H1 (cell line): ENCODE data around the gene HOXB13. TPM values are rescaled to one million over a fixed set of nuclear protein-coding genes. Genes with fewer than 3 reads are reported as not detected.

ENCODE experiments used
- CTCF ChIA-PET: fragments of 300-600 bp; sonication (Branson Sonifier 250); formaldehyde crosslinking; loops from one replicate; lab custom pipeline; 2021; ENCODE audit not compliant: partially characterized antibody; lab: Charles Lee
- POLR2A ChIA-PET: fragments of 300-600 bp; sonication (Branson Sonifier 250); formaldehyde crosslinking; loops from one replicate; lab custom pipeline; 2021; ENCODE audit warnings: inconsistent platforms; ENCODE audit not compliant: partially characterized antibody; lab: Charles Lee
- DNase-seq, 2 experiments: peaks; one replicate each; pipeline versions ENCODE4 v3.0.0 to v3.0.0-alpha.2; 2010 to 2022; ENCODE audit warnings: low spot score in 2 of 2, low read depth in 1 of 2, mixed read lengths in 1 of 2
- FAIRE-seq: peaks from 2 replicates; lab custom pipeline; 2011; peaks lifted over from hg19 to GRCh38; lab: Jason Lieb, UNC
- H2AFZ ChIP-seq: 2 replicates; pipeline ENCODE4 v1.8.1; 2012; ENCODE audit warnings: low read length, inconsistent platforms
- H2AK5ac ChIP-seq: 2 replicates; pipeline ENCODE4 v1.6.1; 2013; ENCODE audit warnings: low read depth, low read length
- H2BK120ac ChIP-seq: replicated peaks from 2 replicates; pipeline ENCODE3; 2013; ENCODE audit warnings: low read depth, low read length, inconsistent platforms
- H2BK12ac ChIP-seq: 2 replicates; pipeline ENCODE4 v1.6.1; 2013; ENCODE audit warnings: low read depth, low read length
- H2BK15ac ChIP-seq: 2 replicates; pipeline ENCODE4 v1.6.1; 2013; ENCODE audit warnings: low read length
- H2BK20ac ChIP-seq: 2 replicates; pipeline ENCODE4 v1.6.1; 2013; ENCODE audit warnings: low read length
- H2BK5ac ChIP-seq: 2 replicates; pipeline ENCODE4 v1.6.1; 2013; ENCODE audit warnings: low read depth, low read length
- H3K14ac ChIP-seq: 2 replicates; pipeline ENCODE4 v1.6.1; 2013; ENCODE audit warnings: inconsistent platforms; ENCODE audit not compliant: insufficient read length
- H3K18ac ChIP-seq: 2 replicates; pipeline ENCODE4 v1.6.1; 2013; ENCODE audit warnings: low read length; ENCODE audit errors: extremely low read depth
- H3K23ac ChIP-seq: 2 replicates; pipeline ENCODE4 v1.6.1; 2013; ENCODE audit warnings: inconsistent platforms; ENCODE audit not compliant: insufficient read length
- H3K23me2 ChIP-seq: 2 replicates; pipeline ENCODE4 v1.6.1; 2013; ENCODE audit warnings: low read depth, low read length
- H3K27ac ChIP-seq: 2 replicates; pipeline ENCODE4 v1.6.1; 2011; ENCODE audit warnings: low read depth, low read length, inconsistent platforms
- H3K27me3 ChIP-seq, 4 experiments: replicated peaks in 1 of 4; 1 replicate in 1 of 4; 2 replicates in 3 of 4; pipeline versions ENCODE4 v1.6.1 to v1.8.1; 2011 to 2013; ENCODE audit warnings: low read length in 3 of 4, mild to moderate bottlenecking in 3 of 4, inconsistent platforms in 2 of 4, mixed read lengths in 2 of 4, moderate library complexity in 1 of 4; ENCODE audit not compliant: control insufficient read depth in 3 of 4, insufficient read depth in 3 of 4; ENCODE audit errors: extremely low read depth in 1 of 4
- H3K36me3 ChIP-seq, 4 experiments: 2 replicates each; pipeline versions ENCODE4 v1.6.1 to v1.8.1; 2011 to 2013; ENCODE audit warnings: mild to moderate bottlenecking in 4 of 4, low read length in 3 of 4, moderate library complexity in 2 of 4, control low read depth in 1 of 4, inconsistent platforms in 1 of 4; ENCODE audit not compliant: insufficient read depth in 4 of 4, control insufficient read depth in 2 of 4
- H3K4ac ChIP-seq: replicated peaks from 2 replicates; pipeline ENCODE3; 2013; ENCODE audit warnings: low read length, low read depth, mixed read lengths, inconsistent platforms; ENCODE audit not compliant: insufficient read length
- H3K4me1 ChIP-seq, 4 experiments: replicated peaks in 1 of 4; 1 replicate in 1 of 4; 2 replicates in 3 of 4; pipeline versions ENCODE4 v1.6.1 to v1.8.1; 2011 to 2013; ENCODE audit warnings: low read length in 3 of 4, inconsistent platforms in 2 of 4, mixed read lengths in 1 of 4; ENCODE audit not compliant: insufficient read depth in 4 of 4, control insufficient read depth in 3 of 4
- H3K4me2 ChIP-seq, 2 experiments: 2 replicates each; pipeline versions ENCODE4 v1.6.1 to v1.8.1; 2011 to 2013; ENCODE audit warnings: low read depth in 2 of 2, low read length in 2 of 2, control low read depth in 1 of 2, inconsistent platforms in 1 of 2, mild to moderate bottlenecking in 1 of 2; ENCODE audit not compliant: insufficient read depth in 1 of 2
- H3K4me3 ChIP-seq, 4 experiments: fragments of 200-600, 300-600 bp in 1 of 4; sonication (generic), shearing (Covaris generic), sonication (Bioruptor Twin) in 1 of 4; 2 replicates each; pipeline versions ENCODE4 v1.5.1 to v1.8.1; 2011 to 2016; ENCODE audit warnings: low read length in 4 of 4, low read depth in 3 of 4, control low read depth in 2 of 4, inconsistent platforms in 2 of 4, mild to moderate bottlenecking in 2 of 4, mixed read lengths in 1 of 4, moderate library complexity in 1 of 4; ENCODE audit not compliant: insufficient read depth in 2 of 4; ENCODE audit errors: extremely low read depth in 1 of 4
- H3K56ac ChIP-seq: replicated peaks from 2 replicates; pipeline ENCODE3; 2013; ENCODE audit warnings: low read depth, mild to moderate bottlenecking, mixed read lengths, low read length, inconsistent platforms; ENCODE audit not compliant: insufficient read length
- H3K79me1 ChIP-seq: 2 replicates; pipeline ENCODE4 v1.6.1; 2013; ENCODE audit warnings: low read depth, low read length, control low read depth
- H3K79me2 ChIP-seq, 2 experiments: 2 replicates each; pipeline versions ENCODE4 v1.6.1 to v1.8.1; 2012 to 2013; ENCODE audit warnings: low read length in 2 of 2, mild to moderate bottlenecking in 2 of 2, inconsistent platforms in 1 of 2; ENCODE audit not compliant: insufficient read depth in 2 of 2, control insufficient read depth in 1 of 2
- H3K9ac ChIP-seq, 4 experiments: replicated peaks in 1 of 4; 1 replicate in 1 of 4; 2 replicates in 3 of 4; pipeline versions ENCODE4 v1.6.1 to v1.8.1; 2011 to 2013; ENCODE audit warnings: low read depth in 3 of 4, low read length in 3 of 4, control low read depth in 2 of 4, mild to moderate bottlenecking in 2 of 4, moderate library complexity in 2 of 4, inconsistent platforms in 1 of 4; ENCODE audit errors: extremely low read depth in 1 of 4
- H3K9me3 ChIP-seq, 2 experiments: 2 replicates each; pipeline versions ENCODE4 v1.6.1 to v1.8.1; 2012 to 2013; ENCODE audit warnings: mild to moderate bottlenecking in 2 of 2, moderate library complexity in 2 of 2, control low read depth in 1 of 2, inconsistent platforms in 1 of 2, low read depth in 1 of 2, low read length in 1 of 2, mixed read lengths in 1 of 2; ENCODE audit not compliant: insufficient read depth in 2 of 2
- H4K20me1 ChIP-seq, 2 experiments: replicated peaks in 1 of 2; 2 replicates each; pipeline versions ENCODE3 to v1.8.1; 2011 to 2013; ENCODE audit warnings: inconsistent platforms in 2 of 2, low read length in 2 of 2, mild to moderate bottlenecking in 1 of 2; ENCODE audit not compliant: insufficient read depth in 2 of 2, control insufficient read depth in 1 of 2
- H4K5ac ChIP-seq: 2 replicates; pipeline ENCODE4 v1.6.1; 2013; ENCODE audit warnings: low read length, low read depth, mixed read lengths, inconsistent platforms; ENCODE audit not compliant: insufficient read length
- H4K8ac ChIP-seq: 2 replicates; pipeline ENCODE4 v1.8.0; 2013; ENCODE audit warnings: mild to moderate bottlenecking, moderate library complexity, low read length, inconsistent platforms; ENCODE audit not compliant: insufficient read depth; ENCODE audit errors: extremely low read depth
- H4K91ac ChIP-seq: replicated peaks from 2 replicates; pipeline ENCODE3; 2013; ENCODE audit warnings: low read length, mixed read lengths, inconsistent platforms; ENCODE audit not compliant: insufficient read length
- ATF2 ChIP-seq: IDR thresholded peaks from 2 replicates; pipeline ENCODE4 v1.6.1; 2012; ENCODE audit warnings: low read length, inconsistent platforms
- CBX8 ChIP-seq: fragments of 300-800, 300-1000 bp; sonication (generic); IDR thresholded peaks from 2 replicates; pipeline ENCODE4 v1.7.1; 2016; ENCODE audit warnings: low read depth, low read length, borderline replicate concordance
- CREB1 ChIP-seq: IDR thresholded peaks from 2 replicates; pipeline ENCODE4 v1.6.1; 2012; ENCODE audit warnings: inconsistent platforms
- CTBP2 ChIP-seq: IDR thresholded peaks from 2 replicates; pipeline ENCODE4 v1.7.0; 2011; ENCODE audit warnings: borderline replicate concordance, mild to moderate bottlenecking, moderate library complexity, mixed read lengths, low read length; ENCODE audit not compliant: insufficient read depth, insufficient read length
- EGR1 ChIP-seq: IDR thresholded peaks from 2 replicates; pipeline ENCODE4 v1.6.1; 2011; ENCODE audit warnings: low read depth, low read length, borderline replicate concordance
- EZH2 ChIP-seq: fragments of 200-600 bp; sonication (generic); IDR thresholded peaks from 2 replicates; pipeline ENCODE4 v1.7.1; 2012; ENCODE audit warnings: low read depth, mild to moderate bottlenecking, moderate library complexity, low read length, inconsistent platforms; ENCODE audit not compliant: severe bottlenecking
- KDM5A ChIP-seq: fragments of 200-600 bp; IDR thresholded peaks from 2 replicates; pipeline ENCODE4 v1.7.1; 2012; ENCODE audit warnings: mild to moderate bottlenecking, low read length, inconsistent platforms, mixed read lengths
- POLR2A ChIP-seq, 2 experiments: IDR thresholded peaks; 1 replicate in 1 of 2; 2 replicates in 1 of 2; pipeline ENCODE4 v1.6.1; 2011; ENCODE audit warnings: low read depth in 2 of 2, low read length in 2 of 2, mild to moderate bottlenecking in 2 of 2; ENCODE audit errors: control extremely low read depth in 1 of 2
- RNF2 ChIP-seq: fragments of 200-900, 300-1000 bp; sonication (generic); IDR thresholded peaks from 2 replicates; pipeline ENCODE4 v1.7.1; 2016; ENCODE audit warnings: borderline replicate concordance, low read depth, mild to moderate bottlenecking, antibody characterized with exemption, low read length; ENCODE audit not compliant: poor library complexity, severe bottlenecking; ENCODE audit errors: missing control alignments
- SUZ12 ChIP-seq: fragments of 200-600 bp; sonication (generic); IDR thresholded peaks from 2 replicates; pipeline ENCODE4 v1.6.1; 2012; ENCODE audit warnings: mild to moderate bottlenecking, inconsistent platforms, low read length, moderate library complexity, mixed read lengths
- WGBS, 2 experiments: shearing (Covaris generic) in 1 of 2; methylation state at CpG; one replicate each; pipeline versions ENCODE4 v1.1.6 to v1.1.7; 2013 to 2015; ENCODE audit warnings: low lambda C conversion rate in 2 of 2, mixed read lengths in 2 of 2, inconsistent platforms in 1 of 2, low coverage in 1 of 2, missing lambda C conversion rate in 1 of 2; ENCODE audit not compliant: insufficient replicate concordance in 2 of 2, insufficient coverage in 1 of 2, insufficient read length in 1 of 2; ENCODE audit errors: extremely low coverage in 1 of 2, missing lambda C conversion rate in 1 of 2; 5-methylcytosine and 5-hydroxymethylcytosine counted together
- polyA plus RNA-seq, 7 experiments: library from polyadenylated mRNA; depleted of rRNA in 3 of 7; stranded (reverse) in 5 of 7; unstranded in 2 of 7; fragments of >200 nt in 5 of 7; fragments of 200-250 nt in 2 of 7; gene quantifications; 1 replicate in 5 of 7; 2 replicates in 1 of 7; 4 replicates in 1 of 7; pipeline versions ENCODE4 v1.2.1 to v1.2.3, GENCODE V29; 2011 to 2013; ENCODE audit warnings: missing spikeins in 2 of 7, mixed read lengths in 2 of 7
- total RNA-seq: library from RNA; stranded (reverse); fragmentation: NEBNext Ultra II Directional; extraction: Animal tissue kit (Norgen Biotek cat#: 25700); gene quantifications from 2 replicates; pipeline ENCODE4 v1.2.1, GENCODE V29; 2021

HOXB13 gene
- total and polyA plus RNA-seq, 2 of the 8 experiments (the other 6 are each of a cell fraction or from before 2014, with no cell fraction given) = not detected

- DNase-seq = peak in 1 of 2 experiments; percentile 65
- no peaks in the 10 kb centered on the region for H3K23me2 ChIP-seq
- no peak overlapping the region for H2BK5ac ChIP-seq
- H4K5ac ChIP-seq = no peak overlapping the region
- no peak overlapping the region for H4K91ac ChIP-seq
- H2AK5ac ChIP-seq = no peak overlapping the region
- H3K27ac ChIP-seq = no peak overlapping the region
- H3K9ac ChIP-seq = no peak overlapping the region
- no peak overlapping the region for H3K4ac ChIP-seq
- H3K4me1 ChIP-seq = no peaks in the 10 kb centered on the region; a peak in 2 of 7 replicates
- no peak overlapping the region for H4K8ac ChIP-seq
- peaks cover 0 to 5% (median 0%) of the 10 kb centered on the region in 4 experiments; a peak in 1 of 8 replicates for H3K36me3 ChIP-seq
- H3K18ac ChIP-seq = no peak overlapping the region
- ChIA-PET CTCF (interaction anchor here (0.9 to 10.1 kb wide), 10 partner anchors 10 to 102 kb away, joined by 3 to 145 read pairs (median 5); partner anchors contain the start of genes HOXB13, PRAC1 and PRAC2), POLR2A (interaction anchor here (1.1 to 1.2 kb wide), 3 partner anchors 19 to 257 kb away, joined by 3 read pairs; no protein-coding TSS in a partner anchor)
- H4K20me1 ChIP-seq = peaks cover 16 to 26% of the 10 kb centered on the region in 2 experiments
- peaks cover 92 to 100% (median 100%) of the 10 kb centered on the region in 4 experiments for H3K27me3 ChIP-seq
- no peak overlapping the region for H2AFZ ChIP-seq
- H2BK120ac ChIP-seq = no peak overlapping the region
- H2BK20ac ChIP-seq = no peak overlapping the region
- H3K56ac ChIP-seq = no peak overlapping the region
- no peak overlapping the region for H2BK15ac ChIP-seq
- no peak overlapping the region for H3K23ac ChIP-seq
- H2BK12ac ChIP-seq = no peak overlapping the region
- WGBS, 2 experiments = 6% methylated on average over 37 of the region's 37 CpGs; no CpG with 5 or more reads in 1 of the 2 experiments
- no peak for FAIRE-seq
- no peaks in the 10 kb centered on the region for H3K79me1 ChIP-seq
- H3K9me3 ChIP-seq = no peaks in the 10 kb centered on the region
- no peak overlapping the region for H3K14ac ChIP-seq
- no peak overlapping the region for H3K4me2 ChIP-seq
- no peaks in the 10 kb centered on the region for H3K79me2 ChIP-seq
- no peak overlapping the region for H3K4me3 ChIP-seq
- TF ChIP-seq SUZ12 (peak; percentile 100), ATF2 (no peak), EGR1 (no peak), CREB1 (0 out of 2 replicates have a peak, but pooled peaks have one; percentile 10), CTBP2 (peak; percentile 97), EZH2 (peak; percentile 99), KDM5A (no peak), POLR2A (IDR thresholded peaks at IDR 0.05; ENCODE audit: control extremely low read depth in 1 of 2, low read depth in 2 of 2, low read length in 2 of 2) (no peak), CBX8 (peak; percentile 44; the same call in 1 of the 2 replicates), RNF2 (peak; percentile 95)
Observed at GRCh38 chr17:48738803-48739526, 10.4 kb upstream of the HOXB13 start.
